Measurements from ENCODE around the gene KIZ.

The KIZ gene

GRCh38 chr20:21137078-21137477 is 11.2 kb downstream of the KIZ start:
- DNase-seq (ENCODE audit: low read depth) = no peak
- TF ChIP-seq CTCF (IDR thresholded peaks at IDR 0.05; ENCODE audit: insufficient read depth, low read depth, low read length, missing control alignments) = no peak
- H3K4me3 ChIP-seq (ENCODE audit: low read depth, low read length) = no peak overlapping the region

DNA sequence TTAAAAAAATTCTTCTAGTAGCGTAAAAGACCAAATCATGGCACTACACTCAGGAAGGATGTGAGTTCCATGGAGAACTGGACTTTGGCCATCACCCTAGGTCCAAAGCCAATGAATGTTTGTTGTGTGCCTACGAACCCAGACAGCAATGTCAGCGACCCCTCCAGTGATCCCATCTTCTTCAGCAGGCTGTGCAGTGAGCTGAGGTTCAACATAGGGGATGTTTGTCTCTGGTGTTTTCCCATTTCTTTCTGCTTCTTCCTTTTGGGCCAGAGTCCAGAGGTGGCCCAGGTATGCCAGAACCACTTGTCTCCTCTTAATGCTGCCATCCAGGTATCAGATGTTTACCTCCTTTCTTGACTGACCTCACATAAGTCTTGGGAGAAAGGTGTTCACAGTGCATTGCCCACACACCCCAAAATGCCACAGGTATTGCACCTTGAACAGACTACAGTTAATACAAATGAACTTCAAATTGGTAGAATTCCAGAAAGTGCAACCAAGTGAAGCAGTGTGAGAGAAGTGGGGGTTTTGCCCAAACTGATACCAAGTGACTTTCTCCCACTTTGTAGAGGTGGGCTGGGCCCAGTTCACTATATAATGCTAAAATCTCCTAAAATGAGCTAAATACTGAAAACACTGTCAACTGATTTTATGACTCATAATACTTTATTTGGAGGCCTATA is 14.1 kb downstream of the KIZ start:
- H3K4me3 ChIP-seq (ENCODE audit: low read depth, low read length) = no peak overlapping the region
- no peak for TF ChIP-seq CTCF (IDR thresholded peaks at IDR 0.05; ENCODE audit: insufficient read depth, low read depth, low read length, missing control alignments)
- no peak for DNase-seq (ENCODE audit: low read depth)

DNA sequence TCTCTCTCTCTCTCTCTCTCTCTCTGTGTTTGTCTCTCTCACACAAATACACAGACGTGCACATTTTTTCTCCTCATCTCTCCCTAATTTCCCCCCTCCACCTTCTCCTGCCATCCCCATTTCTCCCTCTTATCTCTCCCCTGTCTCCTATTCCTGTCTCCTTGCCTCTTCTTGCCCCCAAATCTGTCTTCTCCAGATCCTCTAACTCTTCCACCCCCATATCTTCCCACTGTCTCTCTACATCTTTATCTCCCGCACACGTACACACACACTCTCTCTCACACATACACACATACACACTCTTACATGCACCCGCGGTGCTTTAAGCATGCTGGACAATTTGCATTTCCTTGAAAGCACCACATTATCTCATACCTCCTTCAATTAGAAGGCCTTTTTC is 15.9 kb downstream of the KIZ start:
- TF ChIP-seq CTCF (IDR thresholded peaks at IDR 0.05; ENCODE audit: insufficient read depth, low read depth, low read length, missing control alignments) = no peak
- DNase-seq (ENCODE audit: low read depth) = no peak
- no peak overlapping the region for H3K4me3 ChIP-seq (ENCODE audit: low read depth, low read length)

DNA sequence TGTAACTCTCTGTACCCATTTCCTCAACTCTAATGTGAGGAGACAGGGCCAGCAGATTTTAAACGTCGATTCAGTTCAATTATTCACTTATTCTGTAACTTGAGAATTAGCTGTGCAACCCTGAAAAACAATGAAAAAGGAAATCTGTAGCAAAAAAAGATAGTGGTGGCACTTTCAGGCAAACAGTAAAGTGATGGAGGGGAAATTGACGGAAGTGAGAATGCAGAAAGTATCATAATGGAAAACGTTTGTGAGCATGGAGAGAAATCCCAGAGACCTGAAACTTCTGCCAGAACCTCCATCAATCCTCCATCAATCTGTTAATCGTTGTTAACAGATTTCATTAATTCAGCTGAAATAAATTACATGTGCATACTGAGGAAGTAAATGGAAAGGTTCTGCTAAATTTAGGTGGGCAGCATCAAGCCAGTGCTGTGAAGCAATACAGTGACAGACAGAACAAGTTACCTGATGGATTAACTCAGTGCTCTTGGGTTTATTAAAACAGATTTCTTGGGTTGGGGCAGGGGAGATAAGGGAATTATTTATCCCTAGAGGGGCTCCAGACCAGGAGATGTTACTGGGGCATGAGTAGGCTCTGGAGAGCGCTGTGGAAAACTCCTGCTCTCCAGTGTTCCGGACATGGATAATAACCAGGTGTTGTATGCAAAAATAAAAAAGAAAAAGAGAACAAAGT is 17.5 kb downstream of the KIZ start:
- DNase-seq (ENCODE audit: low read depth) = no peak
- H3K4me3 ChIP-seq (ENCODE audit: low read depth, low read length) = no peak overlapping the region
- TF ChIP-seq CTCF (IDR thresholded peaks at IDR 0.05; ENCODE audit: insufficient read depth, low read depth, low read length, missing control alignments) = no peak

- no peak for TF ChIP-seq CTCF (IDR thresholded peaks at IDR 0.05; ENCODE audit: insufficient read depth, low read depth, low read length, missing control alignments)
Observed at GRCh38 chr20:21145424-21145823, 19.5 kb downstream of the KIZ start.

GRCh38 chr20:21146215-21146614 is 20.3 kb downstream of the KIZ start:
- no peak overlapping the region for H3K4me3 ChIP-seq (ENCODE audit: low read depth, low read length)
- TF ChIP-seq CTCF (IDR thresholded peaks at IDR 0.05; ENCODE audit: insufficient read depth, low read depth, low read length, missing control alignments) = no peak

More at GRCh38 chr20:21145424-21145823, 19.5 kb downstream of the KIZ start:
- DNase-seq (ENCODE audit: low read depth) = no peak
- no peak overlapping the region for H3K4me3 ChIP-seq (ENCODE audit: low read depth, low read length)

More at GRCh38 chr20:21146215-21146614, 20.3 kb downstream of the KIZ start:
- no peak for DNase-seq (ENCODE audit: low read depth)
